ENCODE measurements around the gene ARHGEF4.
"Not testable (repeated sequence)": the region's sequence is repeated elsewhere in the genome, so short reads cannot be mapped to it uniquely, and the experiment has no call there.

ARHGEF4 gene

DNA sequence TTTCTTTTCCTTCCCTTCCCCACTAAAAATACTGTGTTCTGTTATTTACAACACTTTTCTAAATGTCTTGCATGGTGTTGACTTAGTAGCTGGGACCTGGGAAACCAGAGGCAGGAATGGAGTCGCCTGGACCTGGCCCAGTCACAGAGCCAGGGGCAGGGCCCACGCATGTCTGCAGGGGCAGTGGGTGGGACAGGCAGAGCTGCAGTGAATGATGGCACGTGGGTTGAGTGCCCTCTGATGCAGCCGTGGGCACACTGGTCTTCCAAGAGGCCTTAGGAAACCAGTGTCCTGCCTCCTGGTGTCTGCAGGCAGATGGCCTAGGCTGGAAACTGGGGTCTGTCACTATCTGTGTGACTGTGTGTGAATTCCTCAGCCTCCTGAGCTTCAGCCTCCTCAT, 46.8 kb downstream of the ARHGEF4 start:
- no peak for DNase-seq (ENCODE audit: low read depth in 3 of 3)

DNA sequence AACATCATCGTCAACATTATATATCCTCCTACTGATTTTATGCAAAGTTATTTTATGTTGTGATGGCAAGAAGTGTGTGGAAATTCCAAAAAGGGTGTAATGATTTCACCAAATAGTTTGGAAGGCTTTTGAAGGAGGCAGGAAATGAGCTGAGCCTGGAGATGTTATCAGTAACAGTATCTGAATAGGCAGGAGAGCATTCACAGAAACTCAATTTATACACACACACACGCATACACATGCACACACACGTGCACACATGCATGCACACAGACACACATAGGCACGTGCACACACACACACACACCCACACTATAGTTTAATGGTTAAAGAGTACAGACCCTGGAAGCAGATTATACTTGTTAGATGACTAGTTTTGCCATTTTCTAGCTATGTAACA, 47.3 kb downstream of the ARHGEF4 start:
- no peak for DNase-seq (ENCODE audit: low read depth in 3 of 3)

DNA sequence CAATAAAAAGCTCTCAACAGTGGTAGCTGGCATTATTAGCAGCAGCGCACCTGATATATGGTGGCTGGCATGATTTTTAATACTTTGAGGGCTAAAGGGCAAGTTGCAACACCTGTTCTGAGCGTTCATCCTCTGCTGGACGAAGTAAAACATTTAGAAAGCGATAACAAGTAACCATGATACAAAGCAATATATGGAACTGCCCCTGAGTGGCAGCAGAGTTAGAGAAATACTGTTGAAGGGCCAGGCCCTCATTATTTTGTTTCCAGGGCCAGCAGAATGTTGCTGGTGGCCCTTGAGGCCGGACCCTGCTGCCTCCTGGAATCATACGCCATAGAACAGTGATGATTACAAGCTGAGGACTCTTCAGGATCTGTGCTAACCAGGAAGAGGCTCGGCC, 47.8 kb downstream of the ARHGEF4 start:
- DNase-seq (ENCODE audit: low read depth in 3 of 3), result no peak

DNA sequence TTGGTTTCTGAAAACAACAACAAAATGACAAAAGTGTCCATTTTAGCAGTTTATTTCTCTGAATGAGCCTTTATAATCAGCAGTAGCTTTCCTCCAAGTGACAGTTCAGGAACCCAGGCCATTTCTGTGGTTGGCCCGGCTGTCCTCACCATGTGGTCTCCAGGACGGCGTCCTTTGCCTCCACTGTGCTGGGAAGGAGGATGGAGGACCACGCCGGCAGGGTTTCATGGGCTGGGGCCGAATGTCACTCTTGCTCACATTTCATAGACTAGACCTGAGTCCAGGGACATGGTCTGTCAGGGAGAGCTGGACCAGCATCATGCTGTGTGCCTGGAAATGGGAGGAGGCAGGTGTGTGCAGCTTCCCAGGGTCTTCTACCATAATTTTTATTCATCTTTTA, 50.9 kb downstream of the ARHGEF4 start:
- DNase-seq (ENCODE audit: low read depth in 3 of 3), result no peak

DNA sequence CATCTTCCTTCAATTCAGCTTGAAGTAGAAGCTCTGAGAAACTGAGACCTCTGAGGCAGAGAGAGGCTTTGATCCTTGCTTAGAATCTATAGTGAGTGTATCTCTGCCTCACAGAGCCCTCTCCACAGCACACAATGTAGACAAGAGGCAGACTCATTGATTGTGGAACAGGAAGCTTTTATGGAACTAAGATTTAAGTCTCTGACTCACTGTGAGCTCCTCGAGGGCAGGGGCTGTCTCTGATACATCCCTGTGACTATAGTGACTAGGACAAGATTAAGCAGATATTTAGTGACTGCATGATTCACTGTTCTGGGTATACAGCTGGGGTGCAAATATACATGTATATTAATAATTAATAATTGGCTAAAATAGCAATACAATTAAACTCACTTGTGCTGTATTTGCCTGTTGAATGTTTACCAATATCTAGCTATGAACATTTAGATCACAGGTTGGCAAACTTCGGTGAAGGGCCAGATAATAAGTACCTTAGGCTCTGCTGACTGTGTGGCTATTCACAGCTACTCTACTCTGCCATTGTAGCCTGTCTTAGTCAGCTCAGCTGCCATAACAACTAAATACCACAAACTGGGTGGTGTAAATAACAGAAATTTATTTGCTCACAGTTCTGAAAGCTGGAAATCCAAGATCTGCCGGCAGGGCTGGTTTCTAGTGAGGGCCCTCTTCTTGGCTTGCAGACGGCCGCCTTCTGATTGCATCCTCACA, 54.4 kb downstream of the ARHGEF4 start:
- DNase-seq (ENCODE audit: low read depth in 3 of 3), result no peak

DNA sequence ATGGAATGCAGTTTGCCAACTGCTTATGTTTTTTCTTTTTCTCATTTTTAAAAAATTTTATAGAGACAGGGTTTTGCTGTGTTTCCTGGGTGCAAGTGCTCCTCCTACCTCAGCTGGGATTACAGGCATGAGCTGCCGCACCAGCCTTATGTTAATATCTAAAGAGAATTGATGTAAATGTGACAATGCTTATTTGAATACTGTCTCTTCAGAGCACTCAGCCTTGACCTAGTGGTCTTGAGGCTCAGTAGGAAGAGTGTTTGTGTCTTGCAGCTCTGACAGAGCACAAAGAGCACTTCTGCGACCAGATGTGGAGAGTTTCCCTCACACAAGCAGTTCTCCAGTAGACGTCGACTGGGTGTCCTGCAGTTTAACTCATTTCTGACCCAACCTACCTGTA, 55.3 kb downstream of the ARHGEF4 start:
- DNase-seq (ENCODE audit: low read depth in 3 of 3), result no peak

DNA sequence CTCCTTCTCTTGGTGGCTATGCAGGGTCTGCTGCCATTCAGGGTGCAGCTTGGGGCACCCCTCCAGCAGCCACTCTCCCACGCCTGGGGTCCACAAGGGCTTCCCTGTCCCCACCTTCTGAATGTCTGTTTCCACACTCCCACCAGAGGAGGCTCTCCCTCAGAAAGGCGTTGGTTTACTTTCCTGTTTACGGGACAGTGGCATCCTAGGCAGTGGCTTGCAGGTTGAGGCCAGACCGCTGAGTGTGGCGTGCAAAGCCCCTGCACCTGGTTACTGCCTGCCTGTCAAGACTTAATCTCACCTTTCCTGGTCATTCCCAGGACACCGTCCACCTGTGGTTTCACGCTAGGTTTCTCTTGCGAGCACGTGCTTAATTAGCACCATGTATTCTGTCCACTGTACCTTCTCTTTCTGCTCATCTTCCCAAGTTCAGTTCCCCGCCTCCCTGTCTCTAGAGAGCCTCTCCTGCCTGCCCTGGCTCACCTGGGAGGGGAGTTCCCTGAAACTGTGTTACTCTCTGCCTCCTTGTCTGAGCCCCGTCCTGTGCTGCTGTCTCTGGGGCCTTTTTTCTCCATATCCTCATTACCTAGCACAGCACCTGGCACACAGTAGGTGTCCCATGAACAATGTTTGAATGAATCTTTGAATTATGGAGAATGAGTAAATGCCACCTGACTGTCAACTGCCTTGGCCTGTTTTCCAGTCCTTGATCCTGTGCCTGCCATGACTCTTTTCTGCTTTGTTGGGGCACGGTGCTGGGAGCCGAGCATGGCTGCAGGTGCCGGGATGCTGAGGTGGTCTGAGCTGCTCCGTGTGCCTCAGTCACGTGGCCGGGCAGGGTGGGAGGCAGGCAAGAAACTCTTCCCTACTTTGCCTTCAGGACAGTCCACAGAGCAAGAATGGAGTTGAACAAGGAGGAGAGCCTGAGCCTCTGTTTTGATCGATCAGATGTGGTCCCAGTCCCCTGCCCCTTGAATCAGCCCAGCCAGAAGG, 56.4 kb downstream of the ARHGEF4 start:
- no peak for DNase-seq (ENCODE audit: low read depth in 3 of 3)

DNA sequence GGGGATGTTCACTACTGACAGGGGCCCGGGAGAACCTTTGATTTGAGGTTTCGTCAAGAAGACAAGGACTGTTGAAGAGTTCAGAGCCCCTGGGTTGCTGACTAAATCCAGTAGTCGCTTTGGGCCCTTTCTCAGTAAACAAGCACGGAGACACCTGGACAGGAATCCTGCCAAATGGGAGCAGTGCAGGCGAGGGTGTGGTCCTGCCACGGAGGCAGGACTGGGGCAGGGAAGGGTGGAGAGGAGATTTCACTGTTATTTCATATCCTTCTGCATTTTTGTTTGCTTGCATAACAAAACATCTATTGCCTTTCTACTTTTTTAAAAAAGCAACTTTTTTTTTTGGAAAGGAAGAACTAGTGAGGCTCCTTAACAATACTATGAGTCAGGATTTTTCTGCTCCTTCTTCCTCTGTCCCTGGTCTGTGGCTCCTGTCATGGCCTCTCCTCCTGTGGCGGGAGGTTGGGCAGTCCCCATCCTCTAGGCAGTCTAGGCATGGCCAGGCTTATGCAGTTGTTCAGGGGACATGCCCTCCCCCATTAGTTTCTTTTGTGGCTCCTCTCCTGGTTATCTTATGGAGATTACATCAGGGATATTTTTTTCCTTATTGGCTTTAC, 57.7 kb downstream of the ARHGEF4 start:
- no peak for DNase-seq (ENCODE audit: low read depth in 3 of 3)

DNA sequence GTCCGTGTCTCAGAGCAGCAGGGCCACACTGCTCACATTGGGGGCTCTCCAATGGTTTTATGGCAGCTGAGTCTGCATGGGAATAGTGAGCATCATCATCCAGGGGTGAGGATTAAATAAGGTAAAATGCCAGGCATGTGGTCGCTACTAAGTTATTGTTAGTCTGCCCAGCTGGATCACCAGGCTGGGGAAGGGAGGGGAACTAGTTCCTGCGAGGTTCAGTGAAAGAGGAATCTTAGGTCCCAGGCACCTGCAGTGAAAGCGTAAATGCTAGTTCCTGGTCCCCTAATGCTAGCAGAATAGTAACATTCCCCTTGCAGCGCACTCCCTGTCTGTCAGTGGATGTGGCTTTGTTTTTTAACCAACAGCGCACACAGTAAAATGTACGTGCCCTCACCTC, 60.1 kb downstream of the ARHGEF4 start:
- no peak for DNase-seq (ENCODE audit: low read depth in 3 of 3)

DNA sequence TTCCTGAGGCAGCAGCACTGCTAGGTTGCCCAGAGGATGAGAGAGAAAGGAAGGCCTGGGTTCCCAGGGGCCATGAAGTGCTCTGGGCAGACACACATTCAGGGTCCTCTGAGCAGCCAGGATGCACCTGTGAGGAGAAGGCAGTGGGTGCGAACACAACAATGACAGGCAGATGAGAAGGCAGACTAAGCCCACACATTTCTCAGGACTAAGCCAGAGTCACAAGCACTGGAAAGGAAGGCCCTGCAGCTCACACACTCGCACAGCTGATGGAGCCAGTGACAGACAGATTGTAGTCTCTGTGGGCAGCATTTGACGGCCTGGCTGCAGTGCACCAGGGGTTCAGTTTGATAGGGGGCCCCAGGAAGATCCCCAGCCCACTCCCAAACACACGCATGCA, 61.8 kb downstream of the ARHGEF4 start:
- no peak for DNase-seq (ENCODE audit: low read depth in 3 of 3)

DNA sequence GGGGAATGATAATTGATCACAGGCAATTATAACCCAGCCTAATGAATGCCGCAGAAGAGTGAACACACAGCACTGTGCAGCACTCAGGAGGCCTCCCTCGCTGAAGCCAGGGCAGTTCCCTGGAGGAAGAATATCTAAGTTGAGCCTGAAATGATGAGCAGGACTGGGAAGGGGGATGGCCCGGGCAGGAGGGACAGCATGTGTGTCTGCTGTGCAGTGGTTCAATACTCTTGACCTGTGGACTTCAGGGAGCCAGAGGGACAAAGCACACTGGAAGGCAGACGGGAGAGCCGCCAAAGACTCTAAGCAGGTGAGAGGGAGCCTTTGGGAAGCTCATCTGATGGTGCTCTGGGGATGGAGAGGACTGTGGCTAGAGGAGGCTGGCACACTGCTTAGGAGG, 62.6 kb downstream of the ARHGEF4 start:
- DNase-seq (ENCODE audit: low read depth in 3 of 3), result no peak

DNA sequence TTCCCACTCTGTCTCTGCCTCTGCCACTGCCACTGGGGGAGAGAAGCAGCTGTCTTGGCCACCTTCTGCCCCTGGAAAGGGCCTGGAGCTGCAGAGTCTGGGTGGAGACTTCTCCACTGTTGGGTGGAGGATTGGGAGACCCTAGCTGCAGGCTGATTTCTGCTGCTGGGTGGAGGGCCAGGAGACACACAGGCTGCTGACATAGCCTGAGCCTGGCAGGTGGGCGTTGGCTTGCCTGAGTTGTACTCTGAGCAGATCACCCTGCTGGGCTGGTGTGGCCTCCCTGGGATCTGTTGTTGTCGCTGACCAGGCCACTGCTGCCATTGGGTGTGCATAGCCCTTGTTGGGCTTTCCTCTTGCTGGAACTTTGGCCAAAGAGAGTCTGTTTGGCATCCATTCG, 64.3 kb downstream of the ARHGEF4 start:
- no peak for DNase-seq (ENCODE audit: low read depth in 3 of 3)

DNA sequence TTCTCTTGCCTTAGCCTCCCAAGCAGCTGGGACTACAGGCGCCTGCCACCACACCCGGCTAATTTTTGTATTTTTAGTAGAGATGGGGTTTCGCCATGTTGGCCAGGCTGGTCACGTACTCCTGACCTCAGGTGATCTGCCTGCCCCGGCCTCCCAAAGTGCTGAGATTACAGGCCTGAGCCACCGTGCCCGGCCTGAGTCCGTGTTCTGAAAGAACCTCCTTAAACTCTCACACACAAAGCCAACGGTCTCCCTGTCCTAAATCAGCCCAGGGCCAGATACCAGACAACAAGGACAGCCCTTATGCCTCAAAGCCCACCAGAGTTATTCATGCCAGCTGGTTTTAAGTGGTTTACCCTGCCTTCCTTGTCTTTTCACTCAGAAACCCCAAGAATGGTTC, 64.9 kb downstream of the ARHGEF4 start:
- DNase-seq (ENCODE audit: low read depth in 3 of 3), result not testable (repeated sequence)

DNA sequence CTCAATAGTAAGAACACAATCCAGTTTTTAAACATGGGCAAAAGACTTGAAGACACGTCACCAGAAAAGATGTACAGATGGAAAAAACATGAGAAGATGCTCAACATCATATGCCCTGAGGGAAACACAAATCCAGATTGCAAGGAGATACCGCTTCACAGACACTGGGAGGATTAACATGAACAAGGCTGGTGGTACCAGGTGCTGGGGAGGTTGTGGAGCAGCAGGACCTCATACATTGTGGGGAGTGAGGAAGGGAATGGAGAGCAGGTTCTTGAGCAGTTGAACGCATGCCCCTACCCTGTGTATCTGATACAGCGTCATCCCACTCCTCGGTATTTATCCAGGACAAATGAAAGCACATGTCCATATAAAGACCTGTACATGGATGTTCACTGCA, 72.1 kb downstream of the ARHGEF4 start:
- no peak for DNase-seq (ENCODE audit: low read depth in 3 of 3)

DNA sequence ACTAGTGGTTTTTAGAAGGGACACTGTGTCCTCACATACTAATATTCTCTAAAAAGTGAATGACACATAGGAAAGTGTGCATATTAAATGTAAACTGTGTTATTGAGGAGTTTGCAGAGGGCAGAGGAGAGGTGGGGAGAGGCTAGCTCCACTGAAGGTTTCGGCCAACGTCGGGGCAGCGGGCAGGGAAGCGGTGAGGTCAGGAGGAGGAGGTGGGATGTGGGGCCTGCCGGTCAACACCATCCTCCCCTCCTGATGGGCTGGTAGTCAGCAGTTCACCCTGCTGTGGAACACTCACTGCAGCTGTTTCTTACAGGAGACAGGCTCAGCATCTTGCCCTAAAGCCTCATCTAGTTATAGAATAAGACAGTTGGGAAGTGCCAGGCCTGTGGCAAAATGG, 74.2 kb downstream of the ARHGEF4 start:
- no peak for DNase-seq (ENCODE audit: low read depth in 3 of 3)

DNA sequence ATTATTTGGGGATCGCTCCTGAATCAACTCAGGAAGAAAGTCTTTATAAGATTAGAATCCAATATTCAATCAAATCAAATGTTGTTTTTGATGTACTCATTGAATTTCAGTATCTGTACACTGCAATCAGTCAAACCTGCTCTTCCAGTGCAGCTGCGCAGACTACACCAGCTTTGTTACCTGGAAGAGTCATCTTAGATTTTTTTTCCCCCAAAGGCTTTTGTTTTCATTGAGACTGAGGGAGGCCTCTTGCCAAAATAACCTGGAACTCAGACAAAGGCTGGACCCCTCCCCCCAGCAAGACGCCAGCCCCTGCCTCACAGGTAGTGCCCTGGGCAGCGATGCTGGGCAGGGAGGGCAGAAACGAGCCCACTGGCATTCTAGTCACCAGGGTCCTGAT, 74.8 kb downstream of the ARHGEF4 start:
- DNase-seq (ENCODE audit: low read depth in 3 of 3), result no peak

DNA sequence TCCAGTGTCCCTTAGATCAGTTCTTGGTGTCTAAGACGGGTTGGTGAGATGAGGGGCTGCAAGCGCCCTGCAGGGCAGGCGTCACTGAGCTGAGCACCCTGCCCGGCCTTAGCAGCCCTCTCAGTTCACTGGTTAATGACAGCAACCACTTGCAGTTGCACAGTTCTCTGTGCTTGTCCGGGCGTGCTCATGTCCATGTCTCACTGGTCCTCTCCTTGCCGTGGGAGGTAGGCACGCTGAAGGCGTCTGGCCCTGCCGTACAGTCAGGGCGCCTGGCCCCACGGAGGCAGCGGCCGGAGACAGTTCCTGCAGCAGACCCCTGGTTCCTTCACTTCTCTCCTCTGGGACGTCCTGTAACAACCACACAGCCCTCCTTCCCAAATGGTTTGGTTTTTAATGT, 75.3 kb downstream of the ARHGEF4 start:
- no peak for DNase-seq (ENCODE audit: low read depth in 3 of 3)

DNA sequence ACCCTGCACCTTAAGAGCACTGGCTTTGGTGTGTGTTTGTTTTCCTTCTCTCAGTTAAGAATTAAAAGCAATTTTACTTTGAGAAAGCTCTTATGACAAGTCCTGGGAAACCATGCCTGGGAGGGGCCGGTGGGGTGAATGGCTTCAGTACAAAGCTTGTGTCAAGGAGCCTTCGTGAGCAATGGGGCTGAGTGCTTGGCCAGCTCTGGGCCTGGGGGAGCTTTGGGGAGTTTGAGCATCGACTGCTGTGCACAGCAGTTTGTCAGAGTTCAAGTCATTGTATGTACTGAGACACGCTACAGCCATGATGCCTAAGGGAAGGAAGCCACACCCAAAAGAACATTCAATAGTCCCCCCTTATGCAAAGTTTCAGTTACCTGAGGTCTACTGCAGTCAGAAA, 75.8 kb downstream of the ARHGEF4 start:
- DNase-seq (ENCODE audit: low read depth in 3 of 3), result no peak

DNA sequence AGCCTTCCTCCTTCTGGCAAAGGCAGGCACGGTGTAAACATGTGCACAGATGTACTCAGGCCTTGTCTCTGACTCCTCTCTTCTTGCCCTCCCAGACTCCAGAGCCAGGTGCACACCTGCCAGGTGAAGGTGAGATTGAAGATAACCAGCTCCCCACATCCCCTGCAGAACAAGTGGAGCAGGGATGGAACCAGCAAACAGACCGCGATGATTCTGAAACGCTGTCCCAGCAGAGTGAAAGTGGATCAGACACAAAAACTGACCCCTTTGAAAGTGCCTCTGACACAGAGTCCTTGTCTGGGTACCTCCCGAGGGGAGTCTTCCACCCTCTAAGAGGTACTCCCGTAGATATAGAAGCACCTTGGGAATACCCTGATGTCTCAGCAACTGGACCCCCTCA, 77.2 kb downstream of the ARHGEF4 start:
- no peak for DNase-seq (ENCODE audit: low read depth in 3 of 3)

DNA sequence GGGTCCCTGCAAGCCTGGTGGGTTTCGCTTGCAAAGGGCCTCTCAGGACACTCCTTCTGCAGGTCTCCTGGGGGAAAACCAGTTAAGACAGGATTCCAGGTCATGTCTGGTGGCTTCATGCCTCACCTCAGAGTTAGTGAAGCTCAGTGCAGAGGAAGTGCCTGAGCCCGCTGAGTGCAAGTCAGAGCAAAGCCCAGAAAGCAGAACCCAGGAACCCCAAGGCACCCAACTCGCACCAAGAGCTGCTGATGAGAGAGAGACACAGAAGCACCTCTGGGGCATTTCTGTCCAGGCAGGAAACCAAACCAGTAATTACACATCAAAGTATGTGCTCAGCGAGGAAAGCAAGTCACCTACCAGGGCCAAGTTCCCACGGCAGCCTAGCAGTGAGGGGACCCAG, 78.4 kb downstream of the ARHGEF4 start:
- DNase-seq (ENCODE audit: low read depth in 3 of 3), result no peak

DNA sequence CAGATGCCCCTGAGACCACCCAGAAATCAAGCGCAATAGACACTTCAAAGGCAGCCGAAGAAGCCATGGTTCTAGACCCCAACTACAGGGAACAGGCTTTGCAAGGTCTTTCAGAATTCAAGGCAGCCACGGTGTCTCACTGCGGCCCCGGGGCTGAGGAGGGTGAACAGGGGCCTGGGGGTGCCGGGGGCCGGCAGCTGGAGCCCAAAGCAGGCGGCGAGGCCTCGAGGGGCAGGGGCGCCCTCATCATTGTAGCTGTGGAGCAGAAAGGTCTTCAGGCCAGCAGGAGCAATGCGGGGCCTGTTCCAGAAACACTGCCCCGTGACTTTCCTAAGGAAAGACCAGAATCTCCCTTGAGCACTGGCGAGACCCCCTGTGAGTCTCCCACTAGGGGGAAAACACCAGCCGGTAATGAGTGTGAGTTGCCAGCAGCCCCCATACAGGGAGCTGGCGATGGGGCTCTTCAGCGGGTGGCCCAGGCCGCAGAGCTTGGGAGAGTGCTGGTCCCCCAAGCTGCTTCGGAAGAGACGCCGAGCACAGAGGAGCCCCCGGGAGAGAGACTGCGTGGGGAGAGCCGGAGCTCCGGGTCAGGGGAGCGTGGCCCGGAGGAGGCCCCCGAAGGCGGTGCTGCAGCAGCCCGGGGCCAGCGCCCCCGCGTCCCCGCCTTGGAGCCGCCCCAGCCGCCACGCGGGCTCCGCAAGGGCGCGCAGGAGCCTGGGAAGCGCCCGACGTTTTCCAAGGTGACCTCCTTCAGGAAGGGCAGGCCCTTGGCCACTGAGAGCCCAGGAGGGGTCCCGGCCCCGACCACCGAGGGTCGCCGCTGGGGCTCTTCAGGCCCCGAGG, 79.1 kb downstream of the ARHGEF4 start:
- no peak for DNase-seq (ENCODE audit: low read depth in 3 of 3)

DNA sequence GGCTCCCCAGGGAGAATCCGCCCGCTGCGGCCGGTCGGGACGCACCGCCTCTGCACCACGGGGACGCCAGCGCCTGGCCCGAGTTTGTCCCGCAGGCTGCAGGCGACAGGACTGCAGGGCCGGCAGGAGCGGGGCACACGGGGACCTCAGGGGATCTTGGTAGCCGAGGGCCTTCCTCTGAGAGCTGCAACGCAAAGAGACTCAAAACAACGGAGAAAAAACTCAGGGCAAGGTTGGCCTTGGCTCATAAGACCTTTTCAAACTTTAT, 79.7 kb downstream of the ARHGEF4 start:
- DNase-seq (ENCODE audit: low read depth in 3 of 3), result no peak

Measured in stimulated activated CD4-positive, alpha-beta T cell treated with anti-CD3 and anti-CD28 coated beads, TNF-alpha, amount 100 ng/mL, for 4 hours (primary cell).